Nephron progenitor cell (in vitro differentiated cells): Measurements from ENCODE around the gene PDE8A.
A peak's percentile ranks its signal among the peaks of the same experiment; 100 is the strongest.

ENCODE experiments used
- DNase-seq: peaks from one replicate; pipeline ENCODE4 v3.0.0; 2021
- H3K27ac Mint-ChIP-seq: 2 replicates; pipeline ENCODE4 v1.8.0; 2021; ENCODE audit warnings: mild to moderate bottlenecking, moderate library complexity, mixed read lengths
- H3K27me3 Mint-ChIP-seq: 2 replicates; pipeline ENCODE4 v1.8.0; 2021; ENCODE audit warnings: mild to moderate bottlenecking, low read depth, mixed read lengths; ENCODE audit not compliant: poor library complexity
- H3K36me3 Mint-ChIP-seq: 2 replicates; pipeline ENCODE4 v1.8.0; 2021; ENCODE audit warnings: low read depth, mixed read lengths
- H3K4me1 Mint-ChIP-seq: 2 replicates; pipeline ENCODE4 v1.8.0; 2021; ENCODE audit warnings: mixed read lengths
- H3K4me3 Mint-ChIP-seq: 2 replicates; pipeline ENCODE4 v1.8.0; 2021; ENCODE audit warnings: mild to moderate bottlenecking, moderate library complexity, mixed read lengths
- H3K9me3 Mint-ChIP-seq: 2 replicates; pipeline ENCODE4 v1.8.0; 2021; ENCODE audit warnings: mild to moderate bottlenecking, moderate library complexity, mixed read lengths
- TF ChIP-seq, protein P1 (sequence below): fragments of 200-600 bp; sonication (generic); IDR thresholded peaks from 2 replicates; pipeline ENCODE4 v1.5.0; 2021; ENCODE audit warnings: antibody characterized with exemption

PDE8A gene

DNA sequence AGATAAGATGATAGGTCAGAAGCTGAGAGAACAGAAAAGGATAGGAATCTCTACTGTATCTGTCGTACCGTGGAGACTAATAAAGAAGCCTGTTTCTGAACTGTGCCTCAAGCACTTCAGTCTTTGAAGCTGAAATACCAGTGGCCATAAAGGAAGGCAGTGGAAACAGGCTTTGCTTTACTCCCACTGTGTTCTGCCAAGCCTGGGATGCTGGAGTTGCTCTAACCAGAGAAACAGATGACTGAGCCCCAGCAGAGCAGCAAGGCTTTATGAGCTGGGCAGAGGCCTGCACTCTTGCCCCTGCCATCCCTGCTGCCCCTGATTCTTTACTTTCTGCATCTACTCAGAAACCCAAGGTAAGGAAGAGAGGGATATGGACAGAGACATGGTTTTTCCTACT, 89.4 kb downstream of the PDE8A start:
- Mint-ChIP-seq H3K27me3 (no peaks in the 10 kb centered on the region), H3K4me3 (no peak overlapping the region), H3K9me3 (no peaks in the 10 kb centered on the region), H3K4me1 (peaks cover 15% of the 10 kb centered on the region), H3K36me3 (no peaks in the 10 kb centered on the region), H3K27ac (no peak overlapping the region)
- TF ChIP-seq, protein P1, sequence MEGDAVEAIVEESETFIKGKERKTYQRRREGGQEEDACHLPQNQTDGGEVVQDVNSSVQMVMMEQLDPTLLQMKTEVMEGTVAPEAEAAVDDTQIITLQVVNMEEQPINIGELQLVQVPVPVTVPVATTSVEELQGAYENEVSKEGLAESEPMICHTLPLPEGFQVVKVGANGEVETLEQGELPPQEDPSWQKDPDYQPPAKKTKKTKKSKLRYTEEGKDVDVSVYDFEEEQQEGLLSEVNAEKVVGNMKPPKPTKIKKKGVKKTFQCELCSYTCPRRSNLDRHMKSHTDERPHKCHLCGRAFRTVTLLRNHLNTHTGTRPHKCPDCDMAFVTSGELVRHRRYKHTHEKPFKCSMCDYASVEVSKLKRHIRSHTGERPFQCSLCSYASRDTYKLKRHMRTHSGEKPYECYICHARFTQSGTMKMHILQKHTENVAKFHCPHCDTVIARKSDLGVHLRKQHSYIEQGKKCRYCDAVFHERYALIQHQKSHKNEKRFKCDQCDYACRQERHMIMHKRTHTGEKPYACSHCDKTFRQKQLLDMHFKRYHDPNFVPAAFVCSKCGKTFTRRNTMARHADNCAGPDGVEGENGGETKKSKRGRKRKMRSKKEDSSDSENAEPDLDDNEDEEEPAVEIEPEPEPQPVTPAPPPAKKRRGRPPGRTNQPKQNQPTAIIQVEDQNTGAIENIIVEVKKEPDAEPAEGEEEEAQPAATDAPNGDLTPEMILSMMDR, result no peak
- DNase-seq, result peak; percentile 12

DNA sequence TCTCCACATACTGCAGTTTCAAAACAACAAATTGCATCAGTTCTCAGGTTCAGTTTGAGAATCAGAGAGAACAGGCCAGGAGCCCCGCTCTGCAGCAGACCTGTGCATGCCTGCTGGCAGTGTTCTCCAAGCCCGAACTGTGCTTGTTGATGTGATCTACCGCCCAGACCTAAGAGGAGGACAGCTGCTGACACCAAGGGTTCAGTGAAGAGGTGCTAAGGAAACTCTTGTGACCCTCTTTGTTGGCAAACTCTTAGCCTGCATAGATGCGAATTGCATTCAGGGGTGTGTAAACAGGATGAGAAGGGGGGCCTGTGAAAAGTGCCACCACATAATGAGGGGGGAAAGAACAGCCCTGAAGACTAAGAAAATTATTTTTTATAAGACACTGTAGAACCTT, 89.8 kb downstream of the PDE8A start:
- Mint-ChIP-seq H3K4me3 (no peak overlapping the region), H3K27ac (no peak overlapping the region), H3K36me3 (no peaks in the 10 kb centered on the region), H3K9me3 (no peaks in the 10 kb centered on the region), H3K4me1 (peaks cover 15% of the 10 kb centered on the region), H3K27me3 (no peaks in the 10 kb centered on the region)
- no peak for DNase-seq
- TF ChIP-seq, protein P1, result no peak

DNA sequence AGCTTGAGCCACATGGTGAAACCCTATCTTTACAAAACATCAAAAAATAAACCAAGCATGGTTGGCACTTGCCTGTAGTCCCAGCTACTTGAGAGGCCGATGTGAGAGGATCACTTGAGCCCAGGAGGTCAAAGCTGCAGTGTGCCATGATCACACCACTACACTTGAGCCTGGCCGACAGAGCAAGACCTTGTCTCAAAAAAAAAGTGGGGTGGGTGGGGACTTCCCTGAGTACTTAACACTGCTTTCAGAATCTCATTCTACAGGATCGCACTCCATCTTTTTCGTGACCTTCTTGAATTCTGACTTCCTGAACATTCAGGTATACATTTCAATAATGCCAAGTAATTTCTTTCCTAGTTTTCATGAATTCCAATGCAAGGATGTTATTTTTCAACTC, 91.3 kb downstream of the PDE8A start:
- TF ChIP-seq, protein P1, result no peak
- H3K36me3 Mint-ChIP-seq, result peaks cover 4% of the 10 kb centered on the region
- H3K4me1 Mint-ChIP-seq, result peaks cover 15% of the 10 kb centered on the region
- no peak for DNase-seq
- H3K27ac Mint-ChIP-seq, result no peak overlapping the region
- no peaks in the 10 kb centered on the region for H3K27me3 Mint-ChIP-seq
- no peak overlapping the region for H3K4me3 Mint-ChIP-seq
- no peaks in the 10 kb centered on the region for H3K9me3 Mint-ChIP-seq

DNA sequence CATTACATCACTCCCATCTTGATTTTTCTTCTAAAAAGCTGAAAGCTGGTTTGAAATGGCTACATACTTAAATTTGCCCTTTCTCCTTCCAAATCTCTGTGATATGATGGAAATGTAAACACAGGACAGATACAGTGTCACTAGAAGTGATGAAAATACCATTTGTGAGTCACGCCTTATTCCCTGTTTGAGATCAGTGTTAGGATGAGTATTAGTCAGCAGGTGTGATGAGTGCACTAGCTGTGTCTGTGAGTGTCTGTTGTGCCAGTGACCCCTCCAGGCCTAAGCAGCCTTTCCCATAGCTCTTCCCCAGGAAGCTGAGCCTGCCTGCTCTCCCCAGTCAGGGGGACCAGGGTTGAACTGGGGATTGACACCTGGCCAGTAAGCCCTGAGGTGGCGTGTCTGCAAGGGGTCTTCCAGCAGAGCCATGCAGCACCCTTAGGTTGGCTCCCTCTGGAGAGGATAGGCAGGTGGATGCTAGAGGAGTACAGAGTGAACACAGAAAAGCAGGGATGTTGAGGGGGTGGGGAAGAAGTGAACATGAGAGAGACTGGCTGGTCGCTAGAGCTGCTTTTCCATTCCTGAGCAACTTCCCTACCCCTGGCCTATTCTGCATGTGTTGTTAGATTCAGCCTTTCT, 92.0 kb downstream of the PDE8A start:
- no peak for DNase-seq
- Mint-ChIP-seq H3K27me3 (no peaks in the 10 kb centered on the region), H3K4me1 (peaks cover 15% of the 10 kb centered on the region), H3K36me3 (peaks cover 6% of the 10 kb centered on the region), H3K27ac (no peak overlapping the region), H3K4me3 (no peak overlapping the region), H3K9me3 (no peaks in the 10 kb centered on the region)
- TF ChIP-seq, protein P1, result no peak

DNA sequence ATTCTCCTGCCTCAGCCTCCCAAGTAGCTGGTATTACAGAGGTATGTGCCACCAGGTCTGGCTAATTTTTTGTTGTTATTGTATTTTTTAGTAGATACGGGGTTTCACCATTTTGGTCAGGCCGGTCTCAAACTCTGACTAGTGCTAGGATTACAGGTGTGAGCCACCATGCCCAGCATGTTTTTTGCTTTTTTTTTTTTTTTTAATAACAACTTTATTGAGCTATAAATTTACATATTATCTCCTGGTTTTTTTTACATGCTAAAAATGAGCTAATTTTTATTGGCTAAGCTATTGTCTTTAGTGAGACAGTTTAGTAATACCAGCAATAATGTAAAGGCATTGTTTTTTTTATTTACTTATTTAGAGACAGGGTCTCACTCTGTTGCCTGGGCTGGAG, 105.2 kb downstream of the PDE8A start:
- H3K4me1 Mint-ChIP-seq, result no peaks in the 10 kb centered on the region
- no peak for DNase-seq
- H3K36me3 Mint-ChIP-seq, result peaks cover 11% of the 10 kb centered on the region
- TF ChIP-seq, protein P1, result no peak
- no peak overlapping the region for H3K4me3 Mint-ChIP-seq
- H3K27me3 Mint-ChIP-seq, result peaks cover 3% of the 10 kb centered on the region
- peaks cover 5% of the 10 kb centered on the region for H3K9me3 Mint-ChIP-seq
- no peak overlapping the region for H3K27ac Mint-ChIP-seq

DNA sequence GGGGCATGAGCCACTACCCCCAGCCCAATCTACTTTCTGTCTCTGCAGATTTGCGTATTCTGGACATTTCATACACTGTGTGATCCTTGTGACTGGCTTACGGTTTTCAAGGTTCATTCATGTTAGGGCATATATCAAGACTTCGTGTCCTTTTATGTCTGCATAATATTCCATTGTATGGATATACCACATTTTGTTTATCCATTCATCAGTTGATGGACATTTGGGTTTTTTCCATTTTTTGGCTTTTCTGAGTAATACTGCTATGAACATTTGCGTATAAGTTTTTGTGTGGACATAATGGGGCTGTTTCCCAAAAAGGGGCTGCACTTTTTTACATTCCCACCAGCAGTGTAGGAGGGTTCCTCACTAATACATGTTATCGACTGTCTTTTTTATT, 106.6 kb downstream of the PDE8A start:
- TF ChIP-seq, protein P1, result no peak
- H3K27ac Mint-ChIP-seq, result no peak overlapping the region
- peaks cover 3% of the 10 kb centered on the region for H3K27me3 Mint-ChIP-seq
- no peak for DNase-seq
- peaks cover 11% of the 10 kb centered on the region for H3K36me3 Mint-ChIP-seq
- no peaks in the 10 kb centered on the region for H3K4me1 Mint-ChIP-seq
- no peak overlapping the region for H3K4me3 Mint-ChIP-seq
- peaks cover 5% of the 10 kb centered on the region for H3K9me3 Mint-ChIP-seq
